NCI-H226 (cell line): ENCODE results near the gene GNGT2.

ENCODE experiments used
- DNase-seq: peaks from one replicate; pipeline ENCODE4 v3.0.0-alpha.2; 2015

The GNGT2 gene

DNA sequence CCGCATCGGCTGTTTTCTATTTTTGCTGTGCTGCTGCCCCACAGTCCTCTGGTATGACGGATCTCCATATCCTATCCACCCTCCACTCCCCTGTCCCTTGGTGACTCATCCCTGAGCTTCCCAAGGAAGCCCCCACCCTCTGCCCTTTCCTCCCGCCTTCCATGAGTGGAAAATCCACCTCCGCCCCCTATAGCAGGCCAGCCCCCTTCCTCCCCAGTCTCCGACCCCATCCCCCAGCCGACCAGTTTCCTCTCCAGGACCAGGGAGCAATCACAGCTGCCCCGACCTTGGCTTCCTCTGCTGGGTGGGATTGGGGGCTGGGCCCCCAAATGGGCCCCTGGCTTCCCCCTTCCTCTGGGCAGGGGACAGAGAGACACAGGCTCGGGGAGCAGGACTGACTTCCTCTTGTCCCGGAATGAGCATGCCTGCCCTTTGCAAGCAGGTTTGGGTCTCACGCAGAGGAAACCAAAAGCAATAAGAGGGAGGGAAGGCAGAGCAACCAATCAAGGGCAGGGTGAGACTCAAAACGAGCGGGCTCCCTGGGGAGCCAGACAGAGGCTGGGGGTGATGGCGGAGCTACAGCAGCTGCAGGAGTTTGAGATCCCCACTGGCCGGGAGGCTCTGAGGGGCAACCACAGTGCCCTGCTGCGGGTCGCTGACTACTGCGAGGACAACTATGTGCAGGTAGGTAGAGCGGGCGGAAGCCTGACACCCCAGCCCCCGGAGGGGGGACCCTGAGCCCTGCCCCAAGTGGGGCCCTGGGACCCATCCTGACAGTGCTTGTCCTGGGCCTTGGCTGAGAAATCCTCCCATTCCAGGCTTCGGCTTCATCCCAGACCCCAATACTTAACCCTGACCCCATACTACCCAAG is at the start of gene GNGT2, which contains the start of gene ABI3:
TSS of gene GNGT2 (minus strand) at position 417 of the 872 bp plus-strand sequence. CDS start 3,152 bp downstream, outside the sequence.
TSS of gene ABI3 (plus strand) at position 550 of the 872 bp plus-strand sequence. CDS start at position 568, 18 bp downstream.
- no peak for DNase-seq

DNA sequence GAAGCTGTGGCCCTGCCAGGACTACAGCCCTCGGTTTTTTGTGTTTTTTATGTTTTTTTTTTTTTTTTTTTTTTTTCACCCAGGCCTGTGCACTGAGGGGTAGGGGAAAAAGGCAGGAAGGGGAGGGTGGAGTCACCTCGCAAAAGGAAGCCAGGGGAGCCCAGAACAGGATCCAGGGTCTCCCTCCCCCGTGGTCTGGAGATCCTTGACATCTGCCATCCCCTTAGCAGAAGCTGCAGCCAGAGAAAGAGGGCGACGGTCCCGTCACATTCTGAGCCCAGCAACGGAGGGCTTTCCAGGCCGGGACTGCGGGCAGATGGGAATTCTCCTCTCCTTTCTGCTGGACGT is 49.3 kb upstream of the GNGT2 start:
- DNase-seq = no peak

DNA sequence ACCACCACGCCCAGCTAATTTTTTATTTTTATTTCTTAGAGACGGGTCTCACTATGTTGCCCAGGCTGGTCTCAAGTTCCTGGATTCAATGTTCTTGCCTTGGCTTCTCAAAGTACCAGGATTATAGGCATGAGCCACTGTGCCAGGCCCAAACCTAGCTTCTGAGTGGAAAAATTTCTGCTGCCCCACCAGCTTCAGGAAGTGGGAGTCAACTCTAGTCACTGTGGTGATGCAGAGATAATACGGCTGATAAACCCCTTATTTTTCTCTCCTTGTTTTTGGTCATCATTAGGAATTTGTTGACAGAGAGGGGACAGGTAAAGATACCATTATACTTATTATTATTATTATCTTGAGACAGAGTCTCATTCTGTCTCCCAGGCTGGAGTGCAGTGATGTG is 48.0 kb upstream of the GNGT2 start:
- DNase-seq = no peak

DNA sequence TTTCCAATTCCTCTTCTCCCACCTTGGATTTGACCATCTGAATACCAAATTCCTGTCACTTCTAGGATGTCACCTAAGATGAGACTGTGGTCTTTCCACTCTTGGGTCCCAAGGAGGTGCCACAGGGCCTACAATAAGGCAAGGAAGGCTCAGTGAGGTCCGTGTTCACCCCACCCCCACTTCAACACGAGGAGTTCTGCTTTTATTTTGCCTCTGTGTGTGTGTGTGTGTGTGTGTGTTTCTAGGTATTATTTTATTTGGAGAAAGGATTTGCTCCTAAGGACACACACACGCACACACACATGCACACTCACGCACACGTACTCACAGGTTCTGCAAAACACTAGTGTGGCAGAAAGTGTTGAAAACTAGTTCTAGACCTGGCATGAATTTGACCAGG is 44.8 kb upstream of the GNGT2 start:
- no peak for DNase-seq

DNA sequence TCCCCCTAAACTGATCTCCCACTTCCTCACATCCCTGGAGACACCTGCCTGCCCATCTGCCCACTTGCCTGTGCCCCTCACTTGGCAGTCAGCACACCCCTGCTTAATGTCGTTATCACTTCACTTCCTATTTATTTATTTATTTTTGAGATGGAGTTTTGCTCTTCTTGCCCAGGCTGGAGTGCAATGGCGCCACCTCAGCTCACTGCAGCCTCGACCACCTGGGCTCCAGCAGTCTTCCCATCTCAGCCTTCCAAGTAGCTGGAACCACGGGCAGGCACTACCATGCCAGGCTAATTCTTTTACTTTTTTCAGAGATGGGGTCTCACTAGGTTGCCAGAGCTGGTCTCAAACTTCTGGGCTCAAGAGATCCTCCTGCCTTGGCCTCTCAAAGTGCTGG is 43.7 kb upstream of the GNGT2 start:
- DNase-seq = no peak

DNA sequence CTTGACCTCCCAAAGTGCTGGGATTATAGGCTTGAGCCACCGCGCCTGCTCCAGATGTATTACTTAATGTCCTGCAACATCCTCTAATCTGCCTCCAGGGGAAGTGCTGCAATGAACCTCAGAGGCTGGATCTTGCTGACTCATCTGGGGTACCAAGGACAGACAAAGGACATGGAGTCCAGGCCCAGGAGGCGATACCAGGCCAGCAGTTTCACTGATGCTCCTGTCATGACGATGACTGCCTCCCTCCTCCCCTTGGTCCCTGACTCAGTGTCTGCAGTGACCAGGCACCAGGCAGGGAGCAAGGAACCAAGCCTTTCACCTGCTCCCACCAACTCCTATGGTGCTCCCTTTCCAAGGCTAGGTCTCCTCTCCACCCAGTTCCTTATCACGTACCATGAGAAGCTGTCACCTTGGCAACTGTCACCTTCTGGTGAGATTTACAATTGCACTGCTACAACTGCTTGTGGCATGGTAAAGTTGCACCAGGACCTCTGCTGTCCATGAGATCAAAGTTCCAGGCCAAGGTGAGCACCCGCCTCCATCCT is 41.8 kb upstream of the GNGT2 start:
- no peak for DNase-seq

DNA sequence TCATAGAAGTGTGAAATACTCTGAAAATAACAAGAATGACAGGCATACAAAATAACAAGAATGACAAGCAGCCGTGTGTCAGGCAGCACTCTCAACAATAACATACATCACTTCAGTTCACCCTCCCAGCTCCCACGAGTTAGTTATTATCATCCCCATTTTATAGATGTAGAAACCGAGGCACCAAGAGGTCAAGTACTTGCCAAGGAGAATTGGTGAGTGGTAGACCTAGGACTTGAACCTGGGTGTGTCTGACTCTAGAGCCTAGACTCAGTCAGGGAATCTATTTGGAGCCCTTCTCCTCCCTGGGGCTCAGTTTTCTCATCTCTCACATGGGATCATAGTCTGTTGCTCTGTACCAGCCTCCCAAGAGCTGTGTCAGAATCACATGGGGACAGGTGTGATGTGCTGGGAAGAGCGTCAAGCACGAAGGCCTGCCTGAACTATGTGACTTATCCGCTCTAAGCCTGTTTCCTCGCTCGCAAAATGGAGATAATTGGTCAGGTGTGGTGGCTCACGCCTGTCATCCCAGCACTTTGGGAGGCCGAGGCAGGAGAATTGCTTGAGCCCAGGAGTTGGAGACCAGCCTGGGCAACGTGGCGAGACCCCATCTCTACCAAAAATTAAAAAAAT is 39.6 kb upstream of the GNGT2 start:
- DNase-seq = no peak

DNA sequence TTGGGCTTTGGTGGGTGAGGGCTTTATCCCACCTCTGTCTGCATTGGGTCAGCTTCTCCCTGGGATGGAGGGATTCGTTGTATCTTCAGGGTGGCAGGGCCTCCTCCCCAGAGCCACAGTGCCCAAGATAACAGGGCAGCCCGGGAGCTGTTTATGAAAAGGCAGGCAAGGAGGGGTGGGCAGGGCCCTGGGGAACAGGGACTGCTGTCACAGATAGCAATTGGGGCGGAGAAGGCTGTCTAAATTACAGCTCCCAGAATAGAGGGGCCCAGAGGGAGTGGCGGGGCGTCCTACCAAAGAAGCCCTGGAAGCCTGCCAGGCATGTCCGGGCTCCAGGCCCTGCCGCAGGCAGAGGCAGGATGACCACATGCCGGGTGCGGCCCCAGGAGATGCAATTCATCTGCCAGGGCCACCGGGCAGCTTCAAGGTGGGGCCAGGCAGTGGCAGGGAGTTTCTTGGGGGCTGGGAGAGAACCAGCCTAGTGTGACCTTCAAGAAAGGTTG is 39.0 kb upstream of the GNGT2 start:
- peak; percentile 35 for DNase-seq

DNA sequence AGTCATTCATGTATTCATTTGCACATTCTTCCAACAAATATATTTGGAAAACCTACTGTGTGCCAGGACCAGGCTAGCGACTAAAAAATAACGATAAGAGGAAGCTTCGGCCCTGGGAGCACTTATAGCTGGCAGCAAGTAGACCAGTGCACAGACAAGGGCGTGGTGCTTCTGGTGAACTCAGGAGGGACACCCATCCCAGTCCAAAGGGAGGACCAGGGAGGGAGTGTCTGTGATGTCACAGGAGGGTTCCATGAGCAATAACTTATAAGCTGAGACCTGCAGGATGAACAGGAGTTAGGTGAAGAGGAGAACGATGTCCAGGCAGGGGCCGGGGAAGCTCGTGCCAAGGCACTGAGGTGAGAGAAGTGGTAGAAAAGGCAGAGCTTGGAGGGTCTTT is 37.6 kb upstream of the GNGT2 start:
- DNase-seq = no peak

DNA sequence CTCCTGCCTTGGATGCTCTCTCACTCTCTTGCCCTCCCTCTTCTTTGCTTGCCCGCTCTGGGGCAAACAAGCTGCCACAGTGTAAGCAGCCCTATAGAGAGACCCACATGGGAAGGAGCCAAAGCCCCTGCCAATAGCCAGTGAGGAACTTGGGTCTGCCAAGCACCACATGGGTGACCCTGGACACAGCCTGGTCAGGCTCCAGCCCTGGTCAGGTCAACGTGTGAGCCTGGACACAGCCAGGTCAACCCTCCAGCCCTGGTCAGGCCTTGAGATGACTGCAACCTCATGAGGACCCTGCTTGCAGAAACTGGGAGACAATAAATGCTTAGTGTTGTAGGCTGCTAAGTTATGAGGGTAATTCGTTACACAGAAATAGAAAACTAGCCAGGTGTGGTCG is 34.5 kb upstream of the GNGT2 start:
- no peak for DNase-seq

DNA sequence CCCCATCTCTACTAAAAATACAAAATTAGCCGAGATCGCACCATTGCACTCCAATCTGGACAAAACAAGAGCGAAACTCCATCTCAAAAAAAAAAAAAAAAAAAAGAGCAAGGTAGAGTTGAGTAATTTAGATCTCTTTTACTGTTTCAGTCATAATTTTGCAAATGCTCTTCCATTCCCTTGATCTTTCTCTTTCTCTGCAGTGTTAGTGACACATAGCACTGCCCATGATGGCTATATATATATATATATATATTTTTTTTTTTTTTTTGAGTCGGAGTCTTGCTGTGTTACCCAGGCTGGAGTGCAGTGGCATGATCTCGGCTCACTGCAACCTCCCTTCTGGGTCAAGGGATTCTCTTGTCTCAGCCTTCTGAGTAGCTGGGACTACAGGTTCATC is 32.4 kb upstream of the GNGT2 start:
- no peak for DNase-seq

DNA sequence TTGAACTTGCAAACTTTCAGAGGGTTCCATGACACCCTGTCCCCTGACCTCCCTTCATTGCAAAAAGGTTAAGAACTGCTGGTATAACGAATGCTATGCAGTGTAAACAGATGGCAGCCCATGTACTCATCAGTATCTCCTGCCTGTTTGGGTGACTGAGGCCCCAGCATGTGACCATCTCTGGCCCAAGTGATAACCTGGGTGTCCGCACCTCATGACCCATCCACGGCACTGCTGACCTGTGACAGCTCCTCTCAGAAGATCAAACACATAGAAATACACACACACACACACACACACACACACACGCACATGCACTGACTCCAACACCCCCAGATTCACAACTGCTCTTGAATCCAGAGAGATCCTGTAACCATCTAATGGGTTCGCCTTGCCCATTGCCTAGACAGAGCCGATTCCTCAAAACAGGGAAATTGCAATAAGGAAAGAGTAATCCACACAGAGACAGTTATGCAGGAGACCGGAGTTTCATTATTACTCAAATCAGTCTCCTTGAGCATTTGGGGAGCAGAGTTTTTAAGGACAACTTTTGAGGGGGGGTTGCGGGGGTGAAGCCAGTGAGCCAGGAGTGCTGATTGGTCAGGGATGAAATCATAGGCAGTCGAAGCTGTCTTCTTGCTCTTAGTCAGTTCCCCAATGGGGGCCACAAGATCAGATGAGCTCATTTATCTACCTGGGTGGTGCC is 31.5 kb upstream of the GNGT2 start:
- DNase-seq = no peak

DNA sequence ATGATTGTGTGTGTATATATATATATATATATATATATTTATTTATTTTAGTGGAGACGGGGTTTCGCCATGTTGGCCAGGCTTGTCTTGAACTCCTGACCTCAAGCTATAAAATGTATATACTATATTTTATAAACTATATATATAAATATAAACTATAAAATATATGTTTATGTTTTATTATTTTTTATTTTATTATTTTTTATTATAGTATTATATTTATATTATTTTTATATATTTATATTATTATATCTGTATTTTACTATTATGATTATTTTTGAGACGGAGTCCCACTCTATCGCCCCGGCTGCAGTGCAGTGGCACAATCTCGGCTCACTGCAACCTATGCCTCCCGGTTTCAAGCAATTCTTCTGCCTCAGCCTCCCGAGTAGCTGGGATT is 30.7 kb upstream of the GNGT2 start:
- DNase-seq = no peak

DNA sequence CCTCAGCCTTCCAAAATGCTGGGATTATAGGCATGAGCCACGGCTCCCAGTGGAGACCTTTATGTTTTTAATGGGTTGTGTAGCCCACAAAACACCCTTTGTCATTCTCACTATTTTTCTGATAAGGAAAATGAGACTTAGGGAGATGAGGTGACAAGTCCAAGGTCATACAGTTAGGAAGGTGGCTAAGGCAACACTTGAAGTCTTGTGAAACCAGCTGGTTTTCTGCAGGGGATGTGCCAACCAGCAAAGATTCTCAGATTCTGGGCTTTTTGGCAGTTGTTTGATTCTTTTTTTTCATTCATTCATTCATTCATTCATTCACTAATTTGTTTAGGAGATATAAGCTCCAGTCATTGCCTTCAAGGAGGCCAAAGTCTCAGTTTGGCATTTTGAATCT is 30.2 kb upstream of the GNGT2 start:
- DNase-seq = no peak

DNA sequence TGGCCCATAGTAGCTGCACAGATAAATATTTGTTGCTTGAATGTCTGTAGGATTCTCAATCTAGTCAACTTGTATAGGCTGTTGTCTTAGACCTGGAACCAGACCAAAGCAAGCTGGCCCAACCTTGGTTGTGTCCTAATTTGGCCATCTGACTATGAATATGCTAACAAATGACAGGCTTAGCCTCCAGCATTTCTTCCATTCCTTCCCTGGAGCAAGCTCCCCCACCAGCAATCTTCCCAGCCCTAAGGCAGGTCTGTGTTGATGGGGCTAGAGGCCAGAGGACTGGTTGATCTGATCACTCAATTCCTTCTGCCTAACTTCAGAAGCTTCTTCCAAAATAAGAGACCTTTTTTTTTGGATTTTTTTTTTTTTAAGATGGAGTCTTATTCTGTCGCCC is 29.6 kb upstream of the GNGT2 start:
- no peak for DNase-seq

DNA sequence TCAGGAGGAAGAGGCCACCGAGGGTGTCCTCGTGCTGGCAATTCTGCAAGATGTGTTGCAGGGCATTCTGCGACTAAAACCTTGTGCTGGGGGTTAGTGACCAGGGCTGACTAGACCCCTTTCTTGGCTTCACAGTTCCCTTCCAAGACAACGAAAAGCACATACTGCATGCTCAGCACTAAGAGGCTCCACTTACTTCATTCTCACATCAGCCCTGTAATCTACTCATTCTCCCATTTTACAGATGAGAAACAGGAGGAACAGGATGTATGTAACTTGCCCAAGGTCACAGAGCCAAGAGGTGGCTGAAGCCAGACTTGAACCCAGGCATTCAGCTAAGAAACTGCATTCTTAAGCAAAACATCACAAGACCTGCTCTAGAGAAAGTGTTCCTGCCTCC is 25.5 kb upstream of the GNGT2 start:
- DNase-seq = no peak

DNA sequence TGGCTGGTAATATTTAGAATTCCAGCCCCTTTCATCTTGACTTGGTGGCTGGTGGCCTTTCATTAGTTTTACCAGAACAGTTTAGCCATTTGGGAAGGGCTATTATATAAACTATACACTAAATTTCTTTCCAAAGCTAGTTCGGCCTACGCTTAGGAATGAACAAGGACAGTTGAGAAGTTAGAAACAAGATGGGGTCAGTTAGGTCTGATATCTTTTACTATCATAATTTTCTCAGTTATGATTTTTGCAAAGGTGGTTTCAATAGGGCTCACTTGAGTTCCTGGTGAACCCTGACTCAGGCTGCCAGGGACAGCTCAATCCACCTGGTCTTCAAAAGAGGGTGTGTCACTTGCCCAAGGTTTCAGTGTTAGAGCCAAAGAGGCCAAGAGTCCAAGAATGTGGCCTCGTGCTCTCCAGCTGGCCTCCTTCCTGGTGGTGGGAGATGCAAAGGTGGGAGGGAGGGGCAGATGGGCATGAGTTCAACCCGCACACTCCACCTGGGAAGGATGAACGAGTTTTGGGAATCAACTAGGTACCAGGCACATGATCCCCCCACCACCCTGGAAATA is 24.2 kb upstream of the GNGT2 start:
- no peak for DNase-seq

DNA sequence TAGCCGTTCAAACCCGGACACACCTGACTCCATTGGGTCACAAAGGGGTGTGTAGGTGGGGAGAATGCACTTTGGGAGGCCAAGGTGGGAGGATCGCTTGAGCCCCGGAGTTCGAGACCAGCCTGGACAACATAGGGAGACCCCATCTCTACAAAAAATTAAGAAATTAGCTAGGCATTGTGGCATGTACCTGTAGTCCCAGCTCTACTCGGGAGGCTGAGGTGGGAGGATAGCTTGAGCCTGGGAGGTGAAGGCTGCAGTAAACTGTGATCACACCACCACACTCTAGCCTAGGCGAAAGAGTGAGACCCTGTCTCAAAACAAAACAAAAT is 21.2 kb upstream of the GNGT2 start:
- no peak for DNase-seq

DNA sequence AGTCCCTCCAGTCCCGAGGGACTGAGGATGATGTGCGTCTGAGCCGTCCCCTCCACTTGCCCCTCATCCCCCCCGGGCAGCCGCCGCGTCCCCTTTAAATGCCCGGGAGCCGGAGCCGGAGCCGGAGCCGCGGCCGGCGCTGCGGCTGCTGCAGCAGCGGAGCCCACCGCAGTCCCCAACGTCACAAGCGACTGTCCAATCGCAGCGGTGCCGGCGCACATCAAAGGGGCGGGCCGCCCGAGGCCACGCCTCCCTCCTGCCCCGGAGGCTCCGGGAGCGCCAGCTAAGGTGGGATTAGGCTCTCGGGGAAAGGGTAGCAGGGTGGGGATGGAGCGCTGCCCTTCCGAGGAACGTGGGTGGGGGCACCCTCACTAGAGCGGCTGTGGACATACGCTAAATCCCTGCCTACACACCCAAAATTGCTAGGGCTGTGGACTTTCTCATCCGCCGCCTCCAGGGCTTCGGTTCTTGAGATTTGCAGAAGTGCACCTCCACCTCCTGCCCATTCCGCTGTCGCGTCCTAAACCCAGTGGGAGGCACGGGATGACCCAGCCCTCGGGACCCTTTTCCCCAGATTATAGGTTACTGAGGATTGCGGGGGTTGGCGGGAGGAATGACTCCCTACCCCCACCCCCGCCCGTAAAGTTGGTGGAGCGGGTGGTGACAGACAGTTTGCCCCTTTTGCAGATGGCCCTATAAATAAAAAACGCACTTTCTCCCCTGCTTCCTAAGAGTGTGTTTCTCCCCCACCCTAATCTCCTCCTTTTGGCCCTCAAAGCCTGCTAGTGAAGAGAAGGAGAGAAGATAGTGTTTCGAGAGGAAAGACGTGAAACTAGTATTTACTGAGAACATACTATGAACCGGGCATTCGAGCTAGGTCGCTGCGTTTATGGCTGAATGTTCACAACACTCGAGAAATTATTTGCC is 20.5 kb upstream of the GNGT2 start, which contains the start of gene PHOSPHO1:
TSS of gene PHOSPHO1 (minus strand) at position 152 of the 927 bp plus-strand sequence. CDS start 4,096 bp downstream, outside the sequence.
- DNase-seq = peak; percentile 74

DNA sequence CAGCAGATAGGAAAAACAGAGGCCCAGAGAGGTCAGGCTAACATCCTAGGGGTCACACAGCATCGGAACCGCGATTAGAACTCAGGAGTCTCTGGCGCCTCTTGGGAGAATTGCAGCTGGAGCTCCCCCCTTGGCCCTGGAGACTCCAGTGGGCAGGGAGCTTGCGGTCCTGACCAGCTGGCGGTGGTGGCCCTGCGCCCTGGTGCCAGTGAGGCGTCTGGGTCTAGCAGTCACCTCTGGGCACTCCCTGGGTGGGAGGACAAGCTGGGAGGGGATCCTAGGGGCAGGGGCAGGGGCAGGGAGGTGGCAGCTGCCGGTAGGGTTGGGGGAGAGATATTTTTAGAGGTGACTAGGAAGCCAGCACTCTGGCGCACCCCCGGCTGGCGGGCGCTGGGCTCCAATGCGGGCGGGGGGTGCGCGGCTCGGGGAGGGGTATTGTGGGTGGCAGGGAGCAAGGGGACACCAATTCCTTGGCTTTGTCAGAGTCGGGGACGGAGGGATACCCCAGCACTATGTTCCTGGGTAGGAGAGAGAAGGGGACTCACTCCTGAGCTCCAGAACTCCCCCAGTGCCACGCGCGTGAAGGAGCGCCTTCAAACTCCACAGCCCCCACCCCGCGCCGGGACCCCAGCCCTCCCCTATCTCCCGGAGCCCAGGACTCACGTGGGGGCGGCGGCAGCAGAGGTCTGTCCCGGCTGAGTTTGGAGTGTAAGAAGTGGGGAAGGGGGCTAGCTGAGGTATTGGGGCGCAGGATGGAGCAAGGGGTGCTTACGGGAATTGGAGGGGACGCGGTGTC is 19.6 kb upstream of the GNGT2 start:
- no peak for DNase-seq
